SU-DHL-6 (cell line): ENCODE data around the gene STK10.

Experiments
- EZH2phosphoT487 ChIP-seq: fragments of 200-600 bp; sonication (generic), shearing (Covaris generic); conservative IDR thresholded peaks from 2 replicates; pipeline ENCODE4 v1.6.1; 2018; ENCODE audit warnings: mild to moderate bottlenecking, antibody characterized with exemption, low read length, moderate library complexity, mixed read lengths
- TF ChIP-seq, protein P1 (sequence below): fragments of 200-600 bp; sonication (generic); IDR thresholded peaks from one replicate; pipeline ENCODE4 v1.5.1; 2017; ENCODE audit warnings: antibody characterized with exemption, mild to moderate bottlenecking, low read length, moderate library complexity; ENCODE audit not compliant: insufficient read depth, poor library complexity, severe bottlenecking

DNA sequence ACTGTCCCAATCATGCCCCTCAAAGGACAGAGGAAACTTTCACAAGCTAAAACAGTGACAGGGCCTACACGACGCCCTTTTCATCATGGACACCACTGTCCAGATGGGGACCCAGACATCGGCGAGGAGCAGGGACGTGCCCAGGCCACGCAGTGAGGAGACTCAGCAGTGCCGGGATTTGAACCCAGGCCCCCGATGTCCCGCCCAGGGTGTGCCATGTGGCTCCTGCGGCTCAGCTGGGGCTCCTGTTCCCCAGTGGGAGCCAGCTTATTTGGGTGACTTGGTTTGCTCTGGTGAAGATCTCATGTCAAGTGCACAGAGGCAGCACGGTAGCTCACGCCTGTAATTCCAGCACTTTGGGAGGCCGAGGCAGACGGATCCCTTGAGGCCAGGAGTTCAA is 82.2 kb downstream of the STK10 start:
- TF ChIP-seq, protein P1, sequence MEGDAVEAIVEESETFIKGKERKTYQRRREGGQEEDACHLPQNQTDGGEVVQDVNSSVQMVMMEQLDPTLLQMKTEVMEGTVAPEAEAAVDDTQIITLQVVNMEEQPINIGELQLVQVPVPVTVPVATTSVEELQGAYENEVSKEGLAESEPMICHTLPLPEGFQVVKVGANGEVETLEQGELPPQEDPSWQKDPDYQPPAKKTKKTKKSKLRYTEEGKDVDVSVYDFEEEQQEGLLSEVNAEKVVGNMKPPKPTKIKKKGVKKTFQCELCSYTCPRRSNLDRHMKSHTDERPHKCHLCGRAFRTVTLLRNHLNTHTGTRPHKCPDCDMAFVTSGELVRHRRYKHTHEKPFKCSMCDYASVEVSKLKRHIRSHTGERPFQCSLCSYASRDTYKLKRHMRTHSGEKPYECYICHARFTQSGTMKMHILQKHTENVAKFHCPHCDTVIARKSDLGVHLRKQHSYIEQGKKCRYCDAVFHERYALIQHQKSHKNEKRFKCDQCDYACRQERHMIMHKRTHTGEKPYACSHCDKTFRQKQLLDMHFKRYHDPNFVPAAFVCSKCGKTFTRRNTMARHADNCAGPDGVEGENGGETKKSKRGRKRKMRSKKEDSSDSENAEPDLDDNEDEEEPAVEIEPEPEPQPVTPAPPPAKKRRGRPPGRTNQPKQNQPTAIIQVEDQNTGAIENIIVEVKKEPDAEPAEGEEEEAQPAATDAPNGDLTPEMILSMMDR, result no peak
- TF ChIP-seq EZH2phosphoT487, result no peak
